Tibial nerve (tissue), 4 donors: ENCODE measurements around the gene IQCN.

Experiments
- CTCF ChIP-seq, 5 experiments: fragments of 200-600 bp in 3 of 5; fragments of 450-650 bp in 2 of 5; sonication (generic) in 3 of 5; IDR thresholded peaks; one replicate each; pipeline ENCODE4 v1.5.1; 2016 to 2019; ENCODE audit warnings: antibody characterized with exemption in 5 of 5, mild to moderate bottlenecking in 3 of 5, moderate library complexity in 2 of 5
- EP300 ChIP-seq, 2 donors: sonication (generic); formaldehyde crosslinking; IDR thresholded peaks; one replicate each; pipeline ENCODE4 v1.6.1; 2017; ENCODE audit warnings: antibody characterized with exemption in 2 of 2, mild to moderate bottlenecking in 1 of 2
- POLR2A ChIP-seq, 2 donors: fragments of 450-650 bp; IDR thresholded peaks; one replicate each; pipeline ENCODE4 v1.6.1; 2017; ENCODE audit warnings: antibody characterized with exemption in 2 of 2, mild to moderate bottlenecking in 2 of 2, moderate library complexity in 2 of 2

GRCh38 chr19:18292810-18293641 lies 18.8 kb upstream of the IQCN start:
- TF ChIP-seq CTCF (IDR thresholded peaks at IDR 0.05) (no peak), POLR2A (IDR thresholded peaks at IDR 0.05) (peak in 1 of 2 donors; percentile 33), EP300 (IDR thresholded peaks at IDR 0.05) (no peak)
